Duodenal mucosa (tissue), 2 donors: ENCODE measurements around the gene HOXC10.

Source experiments
- H3K27ac ChIP-seq: one replicate; pipeline ENCODE4 v1.7.0; 2013; ENCODE audit warnings: low read depth, low read length
- H3K27me3 ChIP-seq, 2 donors: one replicate each; pipeline ENCODE4 v1.7.0; 2013; ENCODE audit warnings: low read length in 2 of 2, control low read depth in 1 of 2; ENCODE audit not compliant: insufficient read depth in 2 of 2, control insufficient read depth in 1 of 2
- H3K36me3 ChIP-seq, 2 donors: one replicate each; pipeline ENCODE4 v1.7.0; 2013; ENCODE audit warnings: low read length in 2 of 2, control low read depth in 1 of 2; ENCODE audit not compliant: insufficient read depth in 2 of 2, control insufficient read depth in 1 of 2
- H3K4me1 ChIP-seq, 2 donors: one replicate each; pipeline ENCODE4 v1.7.0; 2013; ENCODE audit warnings: low read length in 2 of 2, control low read depth in 1 of 2; ENCODE audit not compliant: insufficient read depth in 2 of 2, control insufficient read depth in 1 of 2
- H3K4me3 ChIP-seq, 2 donors: one replicate each; pipeline ENCODE4 v1.7.0; 2013; ENCODE audit warnings: low read length in 2 of 2, low read depth in 1 of 2
- H3K9ac ChIP-seq, 2 donors: one replicate each; pipeline ENCODE4 v1.7.0; 2013; ENCODE audit warnings: low read length in 2 of 2, low read depth in 1 of 2
- H3K9me3 ChIP-seq, 2 donors: one replicate each; pipeline ENCODE4 v1.7.0; 2013; ENCODE audit warnings: low read length in 2 of 2, control low read depth in 1 of 2; ENCODE audit not compliant: control insufficient read depth in 1 of 2

Gene HOXC10

GRCh38 chr12:54039417-54040147, 54.6 kb downstream of the HOXC10 start:
- peaks cover 81 to 92% of the 10 kb centered on the region in 2 donors for H3K27me3 ChIP-seq
- H3K9ac ChIP-seq: no peak overlapping the region

More at GRCh38 chr12:54039417-54040147, 54.6 kb downstream of the HOXC10 start:
- no peak overlapping the region for H3K27ac ChIP-seq
- no peaks in the 10 kb centered on the region for H3K9me3 ChIP-seq
- no peaks in the 10 kb centered on the region for H3K36me3 ChIP-seq
- no peaks in the 10 kb centered on the region for H3K4me1 ChIP-seq
- no peak overlapping the region for H3K4me3 ChIP-seq
